WI38 (cell line): ENCODE measurements around the gene JUN.

Experiments used
- H3K4me3 ChIP-seq: 2 replicates; pipeline ENCODE4 v1.5.1; 2011; ENCODE audit warnings: low read depth, mild to moderate bottlenecking, control low read depth, low read length
- TF ChIP-seq, protein P1 (sequence below): IDR thresholded peaks from 2 replicates; pipeline ENCODE4 v1.5.1; 2012; ENCODE audit warnings: low read depth, mild to moderate bottlenecking, control low read depth, low read length

JUN gene

DNA sequence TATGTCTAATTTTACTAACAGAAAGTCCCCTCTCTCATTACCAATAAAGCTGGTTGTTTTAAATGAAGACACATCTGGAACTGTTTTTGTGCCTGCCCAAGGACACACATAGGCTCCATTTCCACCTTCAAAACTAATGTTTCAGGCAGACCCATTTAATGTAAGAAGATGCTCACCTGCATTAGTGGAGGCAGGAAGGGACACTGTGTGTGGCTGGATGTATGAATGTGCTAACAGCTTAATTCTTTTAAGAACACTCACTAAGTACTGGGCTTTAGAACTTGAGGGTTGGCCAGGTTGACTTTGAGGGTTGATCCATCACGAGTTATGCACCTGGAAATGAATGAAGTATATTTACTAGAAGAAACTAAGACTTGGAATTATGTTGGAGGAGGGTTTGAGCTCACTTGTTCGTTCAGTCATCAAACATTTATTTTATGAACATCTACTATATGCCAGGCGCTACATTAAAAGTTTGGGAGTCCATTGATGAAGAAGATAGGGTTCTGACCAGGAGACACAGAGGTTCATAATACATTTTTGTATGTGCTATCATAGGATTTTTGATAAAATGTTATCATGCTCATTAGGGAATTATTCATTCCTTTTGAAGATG, 5.4 kb downstream of the JUN start:
- TF ChIP-seq, protein P1, sequence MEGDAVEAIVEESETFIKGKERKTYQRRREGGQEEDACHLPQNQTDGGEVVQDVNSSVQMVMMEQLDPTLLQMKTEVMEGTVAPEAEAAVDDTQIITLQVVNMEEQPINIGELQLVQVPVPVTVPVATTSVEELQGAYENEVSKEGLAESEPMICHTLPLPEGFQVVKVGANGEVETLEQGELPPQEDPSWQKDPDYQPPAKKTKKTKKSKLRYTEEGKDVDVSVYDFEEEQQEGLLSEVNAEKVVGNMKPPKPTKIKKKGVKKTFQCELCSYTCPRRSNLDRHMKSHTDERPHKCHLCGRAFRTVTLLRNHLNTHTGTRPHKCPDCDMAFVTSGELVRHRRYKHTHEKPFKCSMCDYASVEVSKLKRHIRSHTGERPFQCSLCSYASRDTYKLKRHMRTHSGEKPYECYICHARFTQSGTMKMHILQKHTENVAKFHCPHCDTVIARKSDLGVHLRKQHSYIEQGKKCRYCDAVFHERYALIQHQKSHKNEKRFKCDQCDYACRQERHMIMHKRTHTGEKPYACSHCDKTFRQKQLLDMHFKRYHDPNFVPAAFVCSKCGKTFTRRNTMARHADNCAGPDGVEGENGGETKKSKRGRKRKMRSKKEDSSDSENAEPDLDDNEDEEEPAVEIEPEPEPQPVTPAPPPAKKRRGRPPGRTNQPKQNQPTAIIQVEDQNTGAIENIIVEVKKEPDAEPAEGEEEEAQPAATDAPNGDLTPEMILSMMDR = no peak
- no peak overlapping the region for H3K4me3 ChIP-seq

DNA sequence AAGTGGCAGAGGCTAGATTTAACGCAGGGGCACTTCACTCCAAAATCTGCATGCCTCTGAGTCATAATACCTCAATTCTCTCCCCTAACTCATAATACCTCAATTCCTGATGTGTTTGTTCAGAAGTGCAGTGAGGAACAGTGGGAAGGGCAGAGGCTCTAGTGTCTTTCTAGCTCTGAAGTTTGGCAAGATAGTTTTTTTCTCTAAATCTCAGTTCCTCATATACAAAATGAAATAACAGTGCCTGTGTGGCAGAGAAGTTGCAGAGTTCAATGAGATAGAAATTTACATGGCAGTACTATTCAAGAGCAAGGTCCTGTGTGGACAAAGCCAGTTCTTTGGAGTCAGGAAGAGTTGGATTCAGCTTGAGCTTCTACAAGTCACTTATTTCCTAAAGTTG, 9.8 kb downstream of the JUN start:
- TF ChIP-seq, protein P1 = no peak

DNA sequence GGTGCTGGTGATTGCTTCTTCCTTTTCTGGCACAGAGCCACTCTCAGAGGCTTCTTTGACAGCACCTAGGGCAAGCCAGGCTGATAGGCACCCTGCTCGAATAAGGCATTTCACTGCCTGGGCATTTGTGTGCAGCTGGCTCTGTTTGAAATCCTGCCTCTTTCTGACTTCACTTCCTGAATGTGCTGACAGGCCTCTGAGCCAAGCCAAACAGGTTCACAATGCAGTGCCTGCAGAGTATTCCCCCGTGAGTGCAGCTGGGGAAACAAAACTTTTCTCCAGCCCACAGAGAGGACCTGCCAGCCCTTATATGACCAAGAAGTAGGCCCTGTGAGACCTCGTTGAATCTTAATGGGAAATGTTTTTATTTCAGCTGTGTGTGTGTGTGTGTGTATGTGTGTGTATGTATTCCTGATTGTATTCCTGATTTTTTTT, 10.4 kb downstream of the JUN start:
- TF ChIP-seq, protein P1 = no peak
- H3K4me3 ChIP-seq = no peak overlapping the region

More for the DNA sequence above, 9.8 kb downstream of the JUN start:
- no peak overlapping the region for H3K4me3 ChIP-seq

DNA sequence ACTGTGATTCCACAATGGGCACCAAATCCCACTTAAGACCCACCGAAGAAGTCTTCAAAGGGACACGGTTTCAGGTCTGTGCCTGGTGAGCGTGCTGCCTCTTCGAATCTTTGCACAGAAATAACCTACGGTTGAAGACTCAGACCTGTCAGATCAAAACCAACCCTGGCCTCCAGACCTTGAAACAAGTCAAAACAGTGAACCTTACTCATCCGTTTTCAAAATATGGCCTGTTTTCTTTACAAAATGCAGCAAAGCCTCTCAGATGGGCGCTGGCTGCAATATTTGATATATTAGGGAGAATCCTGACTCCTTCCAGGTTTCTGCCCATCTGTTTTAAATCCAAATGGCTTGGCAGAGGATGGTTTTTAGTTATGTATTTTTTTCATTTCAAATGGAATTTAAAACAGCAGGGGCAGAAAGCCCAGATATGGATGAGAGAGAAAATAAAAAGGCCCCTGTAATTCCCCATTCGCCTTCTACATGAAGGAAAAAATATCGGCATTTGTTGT, 14.0 kb downstream of the JUN start:
- TF ChIP-seq, protein P1 = no peak
- no peak overlapping the region for H3K4me3 ChIP-seq

DNA sequence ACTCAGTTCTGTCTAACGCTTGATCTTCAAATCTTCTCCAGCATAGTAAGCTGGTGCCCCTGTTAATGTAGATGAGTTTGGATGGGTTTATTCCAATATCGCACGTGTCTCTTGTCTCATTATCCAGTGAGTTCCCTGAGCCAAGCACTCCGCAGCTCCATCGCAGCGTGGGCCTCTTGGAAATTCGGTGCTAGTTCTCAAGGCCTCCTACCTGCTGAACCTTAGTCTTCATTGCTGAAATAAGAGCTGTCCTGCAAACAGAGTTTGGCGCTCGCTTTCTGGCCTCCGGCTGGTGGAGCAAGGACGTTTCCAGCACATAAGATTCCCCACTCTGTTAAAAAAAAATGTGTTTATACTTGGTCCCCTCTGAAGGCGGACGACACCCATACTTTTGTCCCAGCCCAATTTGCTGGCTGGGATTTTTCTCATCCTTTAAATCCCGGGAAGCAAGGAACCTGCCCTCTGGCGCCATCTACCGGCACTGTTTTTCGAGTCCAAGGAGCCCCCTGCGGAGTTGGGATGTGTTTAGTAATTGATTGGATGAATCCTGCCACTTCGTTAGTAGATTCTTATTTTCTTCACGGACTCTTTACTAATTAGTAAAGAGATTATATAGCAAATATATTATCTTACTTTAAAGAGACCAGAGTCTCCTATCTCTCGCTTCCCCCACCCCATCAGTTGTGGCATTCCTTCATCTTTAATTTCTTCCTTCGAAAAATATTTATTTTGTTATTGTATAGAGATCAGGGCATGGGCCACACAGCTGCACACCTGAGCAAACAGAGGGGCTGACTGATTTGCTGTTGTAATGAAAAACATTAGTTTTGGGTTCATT, 14.7 kb downstream of the JUN start:
- TF ChIP-seq, protein P1 = peak; percentile 80
- H3K4me3 ChIP-seq = no peak overlapping the region

DNA sequence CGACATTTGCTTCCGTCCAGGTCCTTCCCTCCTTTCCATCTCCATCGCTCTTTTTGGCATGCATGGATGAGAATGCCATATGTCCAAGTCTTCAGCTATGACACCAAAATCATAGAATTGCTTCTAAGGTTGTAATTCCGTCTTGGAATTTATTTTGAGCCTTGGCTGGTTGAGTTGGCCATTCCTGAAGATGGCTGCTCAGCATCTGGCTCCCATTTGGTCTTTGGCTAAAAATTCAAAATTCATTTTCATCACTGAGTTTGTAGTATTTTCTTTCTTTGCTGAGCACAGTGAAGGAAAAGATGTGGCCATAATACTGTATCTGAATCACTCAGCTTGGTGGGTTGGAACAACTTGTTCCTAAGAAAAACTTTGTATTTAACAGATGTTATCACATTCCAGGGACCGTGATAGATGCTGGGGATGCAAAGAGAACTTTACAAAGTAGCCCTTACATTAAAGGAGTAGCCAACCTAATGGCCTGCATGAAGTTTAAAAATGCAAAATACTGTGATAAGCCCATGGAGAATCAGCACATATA, 15.6 kb downstream of the JUN start:
- TF ChIP-seq, protein P1 = no peak
- no peak overlapping the region for H3K4me3 ChIP-seq

DNA sequence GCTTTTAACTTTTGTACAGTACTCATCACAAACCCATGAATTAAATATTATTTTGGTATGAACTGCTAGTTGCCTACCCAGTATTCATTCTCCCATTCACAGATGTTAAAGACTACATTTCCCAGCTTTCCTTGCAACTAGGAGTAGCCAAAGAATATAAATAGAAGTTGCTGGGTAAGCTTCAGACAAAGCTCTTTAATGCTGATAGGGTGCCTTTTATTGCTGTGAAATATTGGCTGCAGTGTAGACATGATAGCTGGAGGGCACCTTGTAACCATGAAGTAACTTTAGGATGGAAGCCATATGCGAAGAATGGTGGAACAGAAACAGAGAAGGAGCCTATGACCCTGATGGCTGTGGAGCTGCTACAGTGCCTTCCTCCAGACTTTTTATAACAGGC, 16.7 kb downstream of the JUN start:
- no peak overlapping the region for H3K4me3 ChIP-seq
- TF ChIP-seq, protein P1 = no peak
